Mucosa of rectum (tissue), 2 donors: ENCODE measurements around the gene PRSS21.
A peak's percentile ranks its signal among the peaks of the same experiment; 100 is the strongest.

Experiments used
- H3K27ac ChIP-seq, 2 donors: one replicate each; pipeline ENCODE4 v1.7.0; 2013; ENCODE audit warnings: inconsistent platforms in 2 of 2, low read depth in 2 of 2, low read length in 2 of 2
- H3K27me3 ChIP-seq, 2 donors: one replicate each; pipeline ENCODE4 v1.7.0; 2013; ENCODE audit warnings: low read length in 2 of 2; ENCODE audit not compliant: control insufficient read depth in 2 of 2, insufficient read depth in 2 of 2
- H3K36me3 ChIP-seq, 2 donors: one replicate each; pipeline ENCODE4 v1.7.0; 2013; ENCODE audit warnings: low read length in 2 of 2; ENCODE audit not compliant: control insufficient read depth in 2 of 2, insufficient read depth in 2 of 2
- H3K4me1 ChIP-seq, 2 donors: one replicate each; pipeline ENCODE4 v1.7.0; 2013; ENCODE audit warnings: low read length in 2 of 2, mild to moderate bottlenecking in 1 of 2; ENCODE audit not compliant: control insufficient read depth in 2 of 2, insufficient read depth in 2 of 2
- H3K4me3 ChIP-seq, 2 donors: one replicate each; pipeline ENCODE4 v1.7.0; 2013; ENCODE audit warnings: low read length in 2 of 2
- H3K9ac ChIP-seq, 2 donors: one replicate each; pipeline ENCODE4 v1.7.0; 2013; ENCODE audit warnings: low read length in 2 of 2, low read depth in 1 of 2, mild to moderate bottlenecking in 1 of 2
- H3K9me3 ChIP-seq, 2 donors: one replicate each; pipeline ENCODE4 v1.7.0; 2013; ENCODE audit warnings: low read length in 2 of 2; ENCODE audit not compliant: control insufficient read depth in 2 of 2
- donor health status: healthy.
- donor health status: Normal muscosa, but diverticular disease.

The PRSS21 gene

GRCh38 chr16:2825906-2826305, 8.9 kb downstream of the PRSS21 start:
- H3K4me1 ChIP-seq, result peaks cover 8 to 17% of the 10 kb centered on the region in 2 donors
- H3K4me3 ChIP-seq, result no peak overlapping the region
- H3K36me3 ChIP-seq, result no peaks in the 10 kb centered on the region
- H3K27ac ChIP-seq, result no peak overlapping the region
- H3K9ac ChIP-seq, result no peak overlapping the region
- no peaks in the 10 kb centered on the region for H3K9me3 ChIP-seq
- H3K27me3 ChIP-seq, result no peaks in the 10 kb centered on the region

DNA sequence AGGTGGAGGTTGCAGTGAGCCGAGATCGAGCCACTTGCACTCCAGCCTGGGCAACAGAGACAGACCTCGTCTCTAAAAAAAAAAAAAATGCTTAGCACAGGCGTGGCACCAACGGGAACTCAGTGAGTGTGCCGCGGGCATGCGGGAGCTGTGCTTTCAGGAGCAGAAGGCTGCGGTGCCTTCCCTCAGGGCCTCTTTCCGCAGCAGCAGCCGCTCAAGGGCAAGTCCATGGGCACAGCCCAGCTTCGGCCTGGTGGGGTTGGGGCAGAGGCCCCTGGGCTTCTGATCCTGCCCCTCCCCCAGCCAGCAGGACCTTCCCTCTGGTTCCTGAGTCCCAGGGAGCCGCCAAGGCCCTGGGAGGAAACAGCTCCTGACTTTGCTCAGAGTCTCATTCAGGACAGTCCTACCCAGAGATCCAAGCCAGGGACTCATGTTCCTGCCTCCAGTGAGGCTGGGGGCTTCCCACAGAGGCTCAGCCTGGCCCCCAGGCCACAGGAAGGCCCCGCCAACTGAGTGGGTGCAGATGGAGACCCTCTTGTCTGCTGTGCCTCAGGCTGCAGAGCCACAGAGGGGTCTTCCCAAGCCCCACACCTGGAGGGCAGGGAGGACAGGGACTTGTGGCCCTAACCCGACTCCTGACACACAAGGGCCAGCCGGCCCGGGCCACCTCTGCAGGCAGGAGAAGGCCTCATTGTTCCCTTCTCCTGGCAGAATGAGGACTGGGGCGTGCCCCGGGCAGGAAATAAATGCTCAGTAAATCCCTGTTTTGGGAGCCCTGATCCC, 9.7 kb downstream of the PRSS21 start:
- H3K27me3 ChIP-seq, result no peaks in the 10 kb centered on the region
- no peak overlapping the region for H3K9ac ChIP-seq
- H3K9me3 ChIP-seq, result no peaks in the 10 kb centered on the region
- peaks cover 8 to 19% of the 10 kb centered on the region in 2 donors for H3K4me1 ChIP-seq
- H3K27ac ChIP-seq, result no peak overlapping the region
- H3K36me3 ChIP-seq, result no peaks in the 10 kb centered on the region
- no peak overlapping the region for H3K4me3 ChIP-seq

- Histone ChIP-seq H3K27me3 (no peaks in the 10 kb centered on the region), H3K9me3 (no peaks in the 10 kb centered on the region), H3K4me3 (no peak overlapping the region), H3K9ac (no peak overlapping the region), H3K36me3 (no peaks in the 10 kb centered on the region), H3K27ac (no peak overlapping the region), H3K4me1 (peaks cover 8 to 19% of the 10 kb centered on the region in 2 donors)
These were observed 10.3 kb downstream of the PRSS21 start for GRCh38 chr16:2827374-2827791.

GRCh38 chr16:2827831-2828520, 10.9 kb downstream of the PRSS21 start:
- H3K27ac ChIP-seq, result no peak overlapping the region
- H3K4me3 ChIP-seq, result no peak overlapping the region
- no peak overlapping the region for H3K9ac ChIP-seq
- no peaks in the 10 kb centered on the region for H3K9me3 ChIP-seq
- peaks cover 8 to 19% of the 10 kb centered on the region in 2 donors for H3K4me1 ChIP-seq
- H3K36me3 ChIP-seq, result no peaks in the 10 kb centered on the region
- H3K27me3 ChIP-seq, result no peaks in the 10 kb centered on the region

- Histone ChIP-seq H3K27me3 (no peaks in the 10 kb centered on the region), H3K4me3 (no peak overlapping the region), H3K4me1 (peaks cover 8 to 16% of the 10 kb centered on the region in 2 donors), H3K9me3 (no peaks in the 10 kb centered on the region), H3K27ac (no peak overlapping the region), H3K36me3 (no peaks in the 10 kb centered on the region), H3K9ac (no peak overlapping the region)
These were observed 11.4 kb downstream of the PRSS21 start for GRCh38 chr16:2828521-2828840.

DNA sequence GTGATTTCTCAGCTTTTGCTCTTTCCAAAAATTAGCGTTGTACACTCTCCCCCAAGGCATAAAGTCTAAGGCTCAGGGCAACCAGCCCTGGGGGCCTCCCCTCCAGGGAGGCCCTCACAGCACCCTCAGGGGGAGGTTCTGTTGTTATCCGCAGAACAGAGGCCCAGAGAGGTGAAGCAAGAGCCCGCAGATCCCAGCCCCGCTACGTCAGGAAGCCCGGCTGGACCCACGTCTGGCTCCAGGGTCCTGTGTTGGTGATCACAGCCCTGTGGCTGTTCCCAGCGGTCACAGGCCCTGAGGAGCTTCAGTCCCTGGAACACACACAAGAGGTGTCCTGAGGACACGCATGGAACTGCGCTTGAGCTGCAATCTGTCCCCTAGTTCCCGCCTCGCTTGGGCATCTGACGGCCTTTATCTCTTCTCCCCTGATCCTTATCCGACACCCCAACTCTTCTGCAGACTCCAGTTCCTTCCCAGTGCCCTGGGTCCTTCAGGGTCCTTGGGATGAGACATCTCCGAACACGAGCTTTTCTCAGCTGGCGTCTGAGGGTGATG, 11.9 kb downstream of the PRSS21 start:
- Histone ChIP-seq H3K36me3 (no peaks in the 10 kb centered on the region), H3K27me3 (no peaks in the 10 kb centered on the region), H3K9ac (no peak overlapping the region), H3K4me1 (peaks cover 8 to 16% of the 10 kb centered on the region in 2 donors), H3K9me3 (no peaks in the 10 kb centered on the region), H3K27ac (peak overlapping the region; percentile 61 to 91), H3K4me3 (no peak overlapping the region)

DNA sequence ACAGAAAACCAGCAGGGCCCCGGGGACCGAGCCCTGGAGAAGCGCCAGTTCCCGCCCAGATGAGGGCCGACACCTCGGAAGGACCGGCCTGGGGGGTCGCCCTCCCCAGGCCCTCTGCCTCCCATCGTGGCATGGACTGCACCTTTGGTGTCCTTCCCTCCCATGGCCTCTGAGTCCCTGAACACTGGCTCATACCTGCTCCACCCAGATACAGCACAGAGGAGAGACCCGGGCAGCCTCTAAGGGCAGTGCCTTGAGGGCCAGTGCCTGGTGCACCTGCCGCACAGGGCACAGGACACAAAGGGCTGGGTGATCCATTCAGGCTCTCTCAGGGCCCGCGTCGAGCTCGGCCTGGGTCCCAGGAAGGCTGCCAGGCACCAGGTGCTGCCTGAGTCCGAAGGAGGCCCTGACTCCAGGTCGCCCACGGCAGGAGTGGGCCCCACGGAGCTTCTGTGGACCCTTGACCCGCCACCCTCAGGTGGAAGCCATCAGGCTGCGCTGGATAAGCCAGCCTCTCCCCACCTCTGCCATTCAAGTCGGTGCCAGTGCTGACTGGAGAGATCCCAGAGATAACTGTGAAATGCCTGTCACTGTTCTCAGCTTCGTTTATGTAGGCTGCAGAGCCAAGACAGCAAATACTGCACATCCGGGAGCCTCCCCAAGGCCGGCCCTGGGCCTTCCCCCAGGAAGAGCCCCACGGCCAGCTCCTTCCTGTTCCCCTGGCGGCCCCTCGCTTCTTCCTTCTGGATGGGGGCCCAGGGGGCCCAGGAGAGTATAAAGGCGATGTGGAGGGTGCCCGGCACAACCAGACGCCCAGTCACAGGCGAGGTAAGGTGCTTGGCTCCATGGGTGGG, 12.7 kb downstream of the PRSS21 start, which contains the start of gene ZG16B:
Gene ZG16B (plus strand): TSS at position 803 of the 854 bp plus-strand sequence. CDS start 139 bp downstream, outside the sequence.
- H3K27ac ChIP-seq, result peak within 1 kb of the TSS; percentile 61 to 91
- H3K27me3 ChIP-seq, result no peaks in the 10 kb centered on the region
- peak within 1 kb of the TSS; percentile 41 to 65 for H3K9ac ChIP-seq
- H3K4me3 ChIP-seq, result peak within 1 kb of the TSS; percentile 25 to 50
- peaks cover 8 to 16% of the 10 kb centered on the region in 2 donors for H3K4me1 ChIP-seq
- no peaks in the 10 kb centered on the region for H3K9me3 ChIP-seq
- no peaks in the 10 kb centered on the region for H3K36me3 ChIP-seq

GRCh38 chr16:2830355-2830695, 13.3 kb downstream of the PRSS21 start:
- Histone ChIP-seq H3K27ac (peak overlapping the region; percentile 61 to 91), H3K36me3 (no peaks in the 10 kb centered on the region), H3K9me3 (no peaks in the 10 kb centered on the region), H3K4me1 (peaks cover 8 to 17% of the 10 kb centered on the region in 2 donors), H3K27me3 (no peaks in the 10 kb centered on the region), H3K9ac (peak overlapping the region; percentile 41 to 65), H3K4me3 (peak overlapping the region; percentile 17 to 50)

DNA sequence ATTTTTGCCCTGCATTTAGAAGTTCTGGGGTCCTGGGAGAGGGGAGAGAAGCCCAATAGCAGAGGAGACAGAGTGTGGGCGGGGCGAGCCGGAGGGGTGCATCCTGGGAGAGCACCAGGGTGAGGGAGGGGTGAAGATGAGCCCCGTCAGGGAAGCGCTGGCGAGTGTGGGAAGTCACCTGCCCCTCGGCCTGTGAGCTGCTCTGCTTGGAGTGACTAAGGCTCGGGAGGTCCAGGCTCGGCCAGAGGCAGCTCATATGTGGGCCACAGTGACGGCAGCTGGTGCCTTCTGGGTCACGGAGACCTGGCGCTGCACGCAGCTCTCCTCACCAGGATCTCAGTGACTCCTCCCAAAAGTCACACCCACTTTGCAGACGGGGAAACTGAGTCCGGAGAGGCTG, 14.2 kb downstream of the PRSS21 start:
- peaks cover 8 to 26% of the 10 kb centered on the region in 2 donors for H3K4me1 ChIP-seq
- no peaks in the 10 kb centered on the region for H3K9me3 ChIP-seq
- no peaks in the 10 kb centered on the region for H3K27me3 ChIP-seq
- H3K4me3 ChIP-seq, result no peak overlapping the region
- no peak overlapping the region for H3K9ac ChIP-seq
- H3K36me3 ChIP-seq, result no peaks in the 10 kb centered on the region
- no peak overlapping the region for H3K27ac ChIP-seq
